Mesenchymal stem cell (in vitro differentiated cells and primary cell): ENCODE data around the gene TMEM140.
A peak's percentile ranks its signal among the peaks of the same experiment; 100 is the strongest.
"Not testable (repeated sequence)": the region's sequence is repeated elsewhere in the genome, so short reads cannot be mapped to it uniquely, and the experiment has no call there.

Source experiments
- DNase-seq: peaks from one replicate; pipeline ENCODE4 v3.0.0-alpha.2; 2013
- H2AFZ ChIP-seq: one replicate; pipeline ENCODE4 v1.6.1; 2013; ENCODE audit warnings: low read depth, mild to moderate bottlenecking, control low read depth, inconsistent platforms, low read length, moderate library complexity
- H2AK5ac ChIP-seq: 2 replicates; pipeline ENCODE4 v1.6.1; 2013; ENCODE audit warnings: low read length, moderate library complexity, mild to moderate bottlenecking, inconsistent platforms; ENCODE audit not compliant: severe bottlenecking
- H2BK120ac ChIP-seq: one replicate; pipeline ENCODE4 v1.6.1; 2013; ENCODE audit warnings: low read depth, mild to moderate bottlenecking, inconsistent platforms, low read length, moderate library complexity
- H2BK12ac ChIP-seq, 2 experiments: one replicate each; pipeline ENCODE4 v1.6.1; 2013; ENCODE audit warnings: inconsistent platforms in 2 of 2, low read length in 2 of 2, mild to moderate bottlenecking in 2 of 2, moderate library complexity in 2 of 2, control low read depth in 1 of 2
- H2BK15ac ChIP-seq: one replicate; pipeline ENCODE4 v1.6.1; 2013; ENCODE audit warnings: mild to moderate bottlenecking, low read depth, inconsistent platforms; ENCODE audit not compliant: poor library complexity, severe bottlenecking
- H2BK5ac ChIP-seq: 2 replicates; pipeline ENCODE4 v1.6.1; 2013; ENCODE audit warnings: low read depth, mild to moderate bottlenecking, low read length, control low read depth, inconsistent platforms; ENCODE audit not compliant: poor library complexity, severe bottlenecking
- H3K14ac ChIP-seq, 2 experiments: one replicate each; pipeline ENCODE4 v1.6.1; 2013; ENCODE audit warnings: inconsistent platforms in 2 of 2, low read length in 2 of 2, control low read depth in 1 of 2, mild to moderate bottlenecking in 1 of 2, moderate library complexity in 1 of 2
- H3K18ac ChIP-seq, 2 experiments: one replicate each; pipeline ENCODE4 v1.6.1; 2013; ENCODE audit warnings: inconsistent platforms in 2 of 2, low read length in 2 of 2, control low read depth in 1 of 2, low read depth in 1 of 2, mild to moderate bottlenecking in 1 of 2
- H3K23ac ChIP-seq, 2 experiments: one replicate each; pipeline ENCODE4 v1.6.1; 2013; ENCODE audit warnings: inconsistent platforms in 2 of 2, low read length in 2 of 2, mild to moderate bottlenecking in 2 of 2, moderate library complexity in 2 of 2, control low read depth in 1 of 2
- H3K27ac ChIP-seq: 2 replicates; pipeline ENCODE4 v1.5.1; 2013; ENCODE audit warnings: mild to moderate bottlenecking, moderate library complexity, low read length, control low read depth, inconsistent platforms; ENCODE audit not compliant: poor library complexity, severe bottlenecking
- H3K27me3 ChIP-seq, 2 experiments: 2 replicates each; pipeline versions ENCODE4 v1.6.1 to v1.7.0; 2013; ENCODE audit warnings: low read length in 2 of 2, mild to moderate bottlenecking in 2 of 2, moderate library complexity in 2 of 2, control low read depth in 1 of 2, inconsistent platforms in 1 of 2; ENCODE audit not compliant: control insufficient read depth in 1 of 2, insufficient read depth in 1 of 2
- H3K36me3 ChIP-seq, 2 experiments: 2 replicates each; pipeline versions ENCODE4 v1.6.1 to v1.7.0; 2013; ENCODE audit warnings: low read length in 2 of 2, control low read depth in 1 of 2, inconsistent platforms in 1 of 2, low read depth in 1 of 2, mild to moderate bottlenecking in 1 of 2; ENCODE audit not compliant: insufficient read depth in 2 of 2, control insufficient read depth in 1 of 2
- H3K4ac ChIP-seq, 2 experiments: one replicate each; pipeline ENCODE4 v1.6.1; 2013; ENCODE audit warnings: inconsistent platforms in 2 of 2, low read length in 2 of 2, mild to moderate bottlenecking in 2 of 2, moderate library complexity in 2 of 2, control low read depth in 1 of 2, low read depth in 1 of 2
- H3K4me1 ChIP-seq: 2 replicates; pipeline ENCODE4 v1.6.1; 2013; ENCODE audit warnings: low read depth, low read length, control low read depth; ENCODE audit not compliant: control insufficient read depth, insufficient read depth
- H3K4me2 ChIP-seq: 2 replicates; pipeline ENCODE4 v1.6.1; 2013; ENCODE audit warnings: low read length, mild to moderate bottlenecking, inconsistent platforms; ENCODE audit not compliant: poor library complexity, severe bottlenecking
- H3K4me3 ChIP-seq, 2 experiments: 2 replicates each; pipeline versions ENCODE4 v1.5.1 to v1.7.0; 2013; ENCODE audit warnings: low read length in 2 of 2, mild to moderate bottlenecking in 2 of 2, control low read depth in 1 of 2, low read depth in 1 of 2; ENCODE audit not compliant: insufficient read depth in 1 of 2
- H3K79me1 ChIP-seq: replicated peaks from 2 replicates; pipeline ENCODE4 v1.6.1; 2013; ENCODE audit warnings: mild to moderate bottlenecking, control low read depth, low read length, inconsistent platforms; ENCODE audit not compliant: poor library complexity, severe bottlenecking
- H3K9ac ChIP-seq: 2 replicates; pipeline ENCODE4 v1.7.0; 2013; ENCODE audit warnings: mild to moderate bottlenecking, low read length, moderate library complexity
- H3K9me3 ChIP-seq: 2 replicates; pipeline ENCODE4 v1.7.0; 2013; ENCODE audit warnings: mild to moderate bottlenecking, low read length; ENCODE audit not compliant: control insufficient read depth
- H4K8ac ChIP-seq: one replicate; pipeline ENCODE4 v1.6.1; 2013; ENCODE audit warnings: inconsistent platforms, mild to moderate bottlenecking, low read length, moderate library complexity
- H4K91ac ChIP-seq: one replicate; pipeline ENCODE4 v1.6.1; 2013; ENCODE audit warnings: mild to moderate bottlenecking, low read length, inconsistent platforms
- WGBS: methylation state at CpG from one replicate; pipeline ENCODE4 v1.1.7; 2013; ENCODE audit warnings: mixed read lengths; 5-methylcytosine and 5-hydroxymethylcytosine counted together

The TMEM140 gene

DNA sequence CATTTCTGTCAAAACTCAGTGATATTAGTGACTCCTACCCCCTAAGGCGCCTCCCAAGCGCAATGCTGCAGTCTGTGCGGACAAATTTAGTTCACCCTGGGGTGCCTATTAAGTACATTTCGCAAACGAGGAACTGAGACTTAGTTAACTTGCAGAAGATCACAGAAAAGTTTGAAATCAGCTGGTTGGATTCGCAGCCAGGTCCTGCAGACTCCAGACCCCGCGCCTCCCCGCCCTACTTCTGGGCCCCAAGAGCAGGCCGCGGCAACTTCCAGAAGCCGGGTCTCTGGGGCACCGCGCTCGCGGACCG is 22.0 kb downstream of the TMEM140 start:
- peak overlapping the region in 1 of 2 experiments; percentile 76 for H2BK12ac ChIP-seq
- H3K18ac ChIP-seq: peak overlapping the region; percentile 91 to 98
- H3K4me3 ChIP-seq: peak overlapping the region; percentile 87 to 91
- H3K4me2 ChIP-seq: peak overlapping the region; percentile 87
- peak overlapping the region; percentile 98 for H2BK15ac ChIP-seq
- DNase-seq: no peak
- H3K14ac ChIP-seq: no peak overlapping the region
- peak overlapping the region; percentile 96 for H3K9ac ChIP-seq
- H3K27ac ChIP-seq: peak overlapping the region; percentile 99
- H3K36me3 ChIP-seq: peaks cover 39 to 41% of the 10 kb centered on the region in 2 experiments
- H3K4me1 ChIP-seq: peaks cover 28% of the 10 kb centered on the region
- no peaks in the 10 kb centered on the region for H3K9me3 ChIP-seq
- H3K4ac ChIP-seq: peak overlapping the region; percentile 47 to 97
- H4K91ac ChIP-seq: peak overlapping the region; percentile 97
- peak overlapping the region; percentile 90 for H2AFZ ChIP-seq
- peaks cover 18% of the 10 kb centered on the region for H3K79me1 ChIP-seq
- peak overlapping the region; percentile 99 for H2BK5ac ChIP-seq
- H2BK120ac ChIP-seq: peak overlapping the region; percentile 89
- peak overlapping the region in 1 of 2 experiments; percentile 47 for H3K23ac ChIP-seq
- H4K8ac ChIP-seq: peak overlapping the region; percentile 83
- peak overlapping the region; percentile 92 for H2AK5ac ChIP-seq
- 2% methylated on average over 17 of the region's 17 CpGs for WGBS
- no peaks in the 10 kb centered on the region for H3K27me3 ChIP-seq

DNA sequence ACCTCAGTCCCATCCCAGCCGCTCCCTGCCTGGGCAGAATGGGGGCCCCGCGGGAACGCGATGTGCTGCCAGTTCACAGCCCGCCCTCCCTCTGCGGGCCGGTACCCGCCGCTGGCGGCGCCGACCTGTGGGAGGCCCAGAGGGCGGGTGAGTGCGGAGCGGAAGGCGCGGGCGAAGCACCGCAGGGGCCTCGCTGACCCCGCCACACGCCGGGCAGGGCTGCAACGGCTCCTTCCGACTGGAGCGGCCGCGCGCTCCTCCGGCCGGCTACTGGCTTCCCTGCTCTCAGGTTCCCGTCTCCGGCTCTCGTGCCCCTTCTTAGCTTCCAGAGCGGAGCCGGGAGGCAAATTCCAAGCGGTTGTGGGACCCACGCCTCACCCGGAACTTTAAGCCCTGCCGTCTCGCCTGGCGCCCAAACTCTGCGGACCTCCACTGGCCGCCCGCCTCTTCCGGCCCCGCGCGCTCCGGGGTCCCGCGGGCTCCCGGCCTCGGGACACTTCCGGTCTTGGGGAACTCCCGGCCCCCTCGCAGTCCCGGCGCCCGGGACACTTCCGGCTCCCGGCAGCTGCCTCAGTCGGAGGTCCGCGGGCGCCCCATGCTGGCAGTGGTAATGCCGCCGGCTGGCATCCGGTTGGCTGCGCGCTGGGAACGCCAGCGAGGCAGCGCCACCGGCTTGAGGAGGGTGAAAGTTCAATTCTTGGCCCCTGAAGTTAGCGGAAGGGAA is 22.6 kb downstream of the TMEM140 start, which contains the start of gene CYREN:
Gene CYREN (minus strand): TSS at position 434 of the 724 bp plus-strand sequence. CDS start 1,785 bp downstream, outside the sequence.
- WGBS: under 1% methylated on average over 76 of the region's 77 CpGs
- Histone ChIP-seq H4K8ac (peak within 1 kb of the TSS; percentile 83), H3K27ac (peak within 1 kb of the TSS; percentile 100), H3K4me2 (peak within 1 kb of the TSS; percentile 87), H3K9ac (peak within 1 kb of the TSS; percentile 96), H2BK15ac (peak within 1 kb of the TSS; percentile 98), H2AK5ac (peak within 1 kb of the TSS; percentile 92), H3K79me1 (peaks cover 17% of the 10 kb centered on the region), H2BK12ac (peak within 1 kb of the TSS in 1 of 2 experiments; percentile 76), H4K91ac (peak within 1 kb of the TSS; percentile 97), H3K36me3 (peaks cover 35 to 36% of the 10 kb centered on the region in 2 experiments), H2AFZ (peak within 1 kb of the TSS; percentile 90), H3K4ac (peak within 1 kb of the TSS; percentile 47 to 97), H3K27me3 (no peaks in the 10 kb centered on the region), H3K4me3 (peak within 1 kb of the TSS; percentile 87 to 91), H3K18ac (peak within 1 kb of the TSS; percentile 91 to 98), H2BK120ac (peak within 1 kb of the TSS; percentile 89), H3K23ac (peak within 1 kb of the TSS in 1 of 2 experiments; percentile 47), H3K4me1 (peaks cover 28% of the 10 kb centered on the region), H3K14ac (no peak within 1 kb of the TSS), H3K9me3 (no peaks in the 10 kb centered on the region), H2BK5ac (peak within 1 kb of the TSS; percentile 99)
- DNase-seq: peak; percentile 95

DNA sequence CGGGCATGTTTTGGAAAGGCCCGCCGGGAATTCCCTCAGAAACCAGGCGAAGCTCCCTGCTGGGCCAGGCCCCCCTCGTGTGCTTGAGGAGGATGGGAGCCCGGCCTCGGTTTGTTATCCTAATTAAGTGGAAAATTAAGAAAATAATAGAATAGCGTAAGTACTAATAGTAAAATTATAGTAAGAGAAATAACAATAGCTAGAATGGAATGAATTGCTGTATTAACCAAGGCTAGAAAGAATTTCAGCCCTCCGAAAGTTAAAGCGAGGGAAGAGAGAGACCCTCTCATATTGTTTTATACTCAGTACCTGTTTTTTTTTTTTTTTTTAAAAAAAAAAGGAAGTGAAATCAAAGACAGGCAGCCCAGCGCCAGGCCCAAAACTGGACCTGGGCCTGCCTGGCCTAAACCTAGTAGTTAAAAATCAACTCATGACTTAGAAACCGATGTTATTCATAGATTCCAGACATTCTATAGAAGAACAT is 23.2 kb downstream of the TMEM140 start:
- H4K8ac ChIP-seq, DNase-seq, H2AK5ac ChIP-seq, H4K91ac ChIP-seq, H3K27me3 ChIP-seq, H2BK120ac ChIP-seq, H3K14ac ChIP-seq, H3K4ac ChIP-seq, H3K23ac ChIP-seq, H3K9me3 ChIP-seq, H2AFZ ChIP-seq, H2BK12ac ChIP-seq: not testable (repeated sequence)
- Histone ChIP-seq H3K4me3 (peak overlapping the region; percentile 87 to 91), H2BK15ac (peak overlapping the region; percentile 89), H3K79me1 (peaks cover 12% of the 10 kb centered on the region), H2BK5ac (peak overlapping the region; percentile 96), H3K18ac (peak overlapping the region in 1 of 2 experiments; percentile 30), H3K4me2 (peak overlapping the region; percentile 63), H3K27ac (peak overlapping the region; percentile 100), H3K4me1 (peaks cover 28% of the 10 kb centered on the region), H3K36me3 (peaks cover 29 to 32% of the 10 kb centered on the region in 2 experiments), H3K9ac (peak overlapping the region; percentile 96)
- WGBS: no CpG with 5 or more reads among the region's 12 CpGs

DNA sequence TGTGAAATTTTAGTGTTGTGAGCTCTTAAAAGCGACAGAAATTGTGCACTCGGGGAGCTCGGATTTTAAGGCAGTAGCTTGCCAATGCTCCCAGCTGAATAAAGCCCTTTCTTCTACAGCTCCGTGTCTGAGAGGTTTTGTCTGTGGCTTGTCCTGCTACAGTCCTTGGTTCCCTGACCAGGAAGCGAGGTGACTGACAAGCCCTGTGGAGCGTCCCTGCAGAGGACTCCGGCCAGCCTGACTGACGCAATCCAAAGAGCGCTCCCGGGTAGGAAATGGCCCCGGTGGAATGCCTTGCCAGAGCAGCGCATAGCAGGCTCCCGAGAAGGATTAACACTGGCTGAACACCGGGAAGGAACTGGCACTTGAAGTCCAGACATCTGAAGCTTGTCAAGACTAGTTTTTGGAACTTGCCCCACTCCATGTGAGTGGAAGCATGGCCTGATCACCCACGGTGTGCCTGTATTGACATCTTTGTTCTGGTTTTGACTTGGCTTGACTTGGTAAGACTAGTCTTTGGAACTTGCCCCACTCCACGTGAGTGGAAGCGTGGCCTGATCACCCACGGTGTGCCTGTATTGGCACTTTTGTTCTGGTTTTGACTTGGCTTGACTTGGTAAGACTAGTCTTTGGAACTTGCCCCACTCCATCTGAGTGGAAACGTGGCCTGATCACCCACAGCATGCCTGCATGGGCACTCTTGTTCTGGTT is 23.9 kb downstream of the TMEM140 start:
- not testable (repeated sequence) for H2AFZ ChIP-seq
- peak overlapping the region; percentile 92 for H2BK5ac ChIP-seq
- peak overlapping the region in 1 of 2 experiments; percentile 50 for H3K4ac ChIP-seq

More for the DNA sequence above, 23.9 kb downstream of the TMEM140 start:
- H3K9me3 ChIP-seq, H2BK120ac ChIP-seq, H3K18ac ChIP-seq, DNase-seq, H3K27me3 ChIP-seq, H3K23ac ChIP-seq, H3K14ac ChIP-seq, H4K91ac ChIP-seq: not testable (repeated sequence)
- Histone ChIP-seq H2BK15ac (peak overlapping the region; percentile 12), H3K27ac (peak overlapping the region; percentile 100), H4K8ac (peak overlapping the region; percentile 38), H3K79me1 (peaks cover 12% of the 10 kb centered on the region), H2BK12ac (peak overlapping the region in 1 of 2 experiments; percentile 42), H3K4me2 (peak overlapping the region; percentile 68), H3K36me3 (peaks cover 22 to 32% of the 10 kb centered on the region in 2 experiments), H2AK5ac (peak overlapping the region; percentile 97), H3K9ac (peak overlapping the region; percentile 96), H3K4me1 (peaks cover 29% of the 10 kb centered on the region), H3K4me3 (peak overlapping the region in 1 of 2 experiments; percentile 38)
- WGBS: 92% methylated on average over 19 of the region's 19 CpGs
